Measurements from ENCODE around the gene SLC16A3.

GRCh38 chr17:82267575-82268379, 38.9 kb downstream of the SLC16A3 start:
- TF ChIP-seq, protein P1, sequence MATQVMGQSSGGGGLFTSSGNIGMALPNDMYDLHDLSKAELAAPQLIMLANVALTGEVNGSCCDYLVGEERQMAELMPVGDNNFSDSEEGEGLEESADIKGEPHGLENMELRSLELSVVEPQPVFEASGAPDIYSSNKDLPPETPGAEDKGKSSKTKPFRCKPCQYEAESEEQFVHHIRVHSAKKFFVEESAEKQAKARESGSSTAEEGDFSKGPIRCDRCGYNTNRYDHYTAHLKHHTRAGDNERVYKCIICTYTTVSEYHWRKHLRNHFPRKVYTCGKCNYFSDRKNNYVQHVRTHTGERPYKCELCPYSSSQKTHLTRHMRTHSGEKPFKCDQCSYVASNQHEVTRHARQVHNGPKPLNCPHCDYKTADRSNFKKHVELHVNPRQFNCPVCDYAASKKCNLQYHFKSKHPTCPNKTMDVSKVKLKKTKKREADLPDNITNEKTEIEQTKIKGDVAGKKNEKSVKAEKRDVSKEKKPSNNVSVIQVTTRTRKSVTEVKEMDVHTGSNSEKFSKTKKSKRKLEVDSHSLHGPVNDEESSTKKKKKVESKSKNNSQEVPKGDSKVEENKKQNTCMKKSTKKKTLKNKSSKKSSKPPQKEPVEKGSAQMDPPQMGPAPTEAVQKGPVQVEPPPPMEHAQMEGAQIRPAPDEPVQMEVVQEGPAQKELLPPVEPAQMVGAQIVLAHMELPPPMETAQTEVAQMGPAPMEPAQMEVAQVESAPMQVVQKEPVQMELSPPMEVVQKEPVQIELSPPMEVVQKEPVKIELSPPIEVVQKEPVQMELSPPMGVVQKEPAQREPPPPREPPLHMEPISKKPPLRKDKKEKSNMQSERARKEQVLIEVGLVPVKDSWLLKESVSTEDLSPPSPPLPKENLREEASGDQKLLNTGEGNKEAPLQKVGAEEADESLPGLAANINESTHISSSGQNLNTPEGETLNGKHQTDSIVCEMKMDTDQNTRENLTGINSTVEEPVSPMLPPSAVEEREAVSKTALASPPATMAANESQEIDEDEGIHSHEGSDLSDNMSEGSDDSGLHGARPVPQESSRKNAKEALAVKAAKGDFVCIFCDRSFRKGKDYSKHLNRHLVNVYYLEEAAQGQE (IDR thresholded peaks at IDR 0.05; ENCODE audit: insufficient replicate concordance, low read depth), result no peak
- TF ChIP-seq POLR2AphosphoS5 (IDR thresholded peaks at IDR 0.05; ENCODE audit: low read depth), result no peak

All from HL-60 (cell line).